Measurements from ENCODE around the gene KCNT1.

The KCNT1 gene

DNA sequence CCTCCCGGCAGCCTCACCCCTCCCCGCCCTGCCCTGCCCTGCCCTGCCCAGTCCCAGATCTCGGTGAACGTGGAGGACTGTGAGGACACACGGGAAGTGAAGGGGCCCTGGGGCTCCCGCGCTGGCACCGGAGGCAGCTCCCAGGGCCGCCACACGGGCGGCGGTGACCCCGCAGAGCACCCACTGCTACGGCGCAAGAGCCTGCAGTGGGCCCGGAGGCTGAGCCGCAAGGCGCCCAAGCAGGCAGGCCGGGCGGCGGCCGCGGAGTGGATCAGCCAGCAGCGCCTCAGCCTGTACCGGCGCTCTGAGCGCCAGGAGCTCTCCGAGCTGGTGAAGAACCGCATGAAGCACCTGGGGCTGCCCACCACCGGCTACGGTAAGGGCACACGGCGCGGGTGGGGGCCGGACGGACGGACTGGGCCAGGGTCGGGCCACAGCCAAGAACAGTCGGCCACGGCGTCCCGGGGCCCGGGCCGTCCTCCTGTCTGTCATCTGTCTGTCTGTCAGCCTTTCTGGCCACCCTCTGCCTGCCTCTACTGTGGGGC lies 84.2 kb downstream of the KCNT1 start:
- DNase-seq (ENCODE audit: low spot score): no peak
- in situ Hi-C loops (cut with MboI; ENCODE audit: low sequenced_read_pairs, unreplicated experiment): no loop called here
- TF ChIP-seq, protein P1, sequence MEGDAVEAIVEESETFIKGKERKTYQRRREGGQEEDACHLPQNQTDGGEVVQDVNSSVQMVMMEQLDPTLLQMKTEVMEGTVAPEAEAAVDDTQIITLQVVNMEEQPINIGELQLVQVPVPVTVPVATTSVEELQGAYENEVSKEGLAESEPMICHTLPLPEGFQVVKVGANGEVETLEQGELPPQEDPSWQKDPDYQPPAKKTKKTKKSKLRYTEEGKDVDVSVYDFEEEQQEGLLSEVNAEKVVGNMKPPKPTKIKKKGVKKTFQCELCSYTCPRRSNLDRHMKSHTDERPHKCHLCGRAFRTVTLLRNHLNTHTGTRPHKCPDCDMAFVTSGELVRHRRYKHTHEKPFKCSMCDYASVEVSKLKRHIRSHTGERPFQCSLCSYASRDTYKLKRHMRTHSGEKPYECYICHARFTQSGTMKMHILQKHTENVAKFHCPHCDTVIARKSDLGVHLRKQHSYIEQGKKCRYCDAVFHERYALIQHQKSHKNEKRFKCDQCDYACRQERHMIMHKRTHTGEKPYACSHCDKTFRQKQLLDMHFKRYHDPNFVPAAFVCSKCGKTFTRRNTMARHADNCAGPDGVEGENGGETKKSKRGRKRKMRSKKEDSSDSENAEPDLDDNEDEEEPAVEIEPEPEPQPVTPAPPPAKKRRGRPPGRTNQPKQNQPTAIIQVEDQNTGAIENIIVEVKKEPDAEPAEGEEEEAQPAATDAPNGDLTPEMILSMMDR (IDR thresholded peaks at IDR 0.05; ENCODE audit: borderline replicate concordance, control extremely low read depth, extremely low read depth, insufficient read depth, missing control alignments): no peak

DNA sequence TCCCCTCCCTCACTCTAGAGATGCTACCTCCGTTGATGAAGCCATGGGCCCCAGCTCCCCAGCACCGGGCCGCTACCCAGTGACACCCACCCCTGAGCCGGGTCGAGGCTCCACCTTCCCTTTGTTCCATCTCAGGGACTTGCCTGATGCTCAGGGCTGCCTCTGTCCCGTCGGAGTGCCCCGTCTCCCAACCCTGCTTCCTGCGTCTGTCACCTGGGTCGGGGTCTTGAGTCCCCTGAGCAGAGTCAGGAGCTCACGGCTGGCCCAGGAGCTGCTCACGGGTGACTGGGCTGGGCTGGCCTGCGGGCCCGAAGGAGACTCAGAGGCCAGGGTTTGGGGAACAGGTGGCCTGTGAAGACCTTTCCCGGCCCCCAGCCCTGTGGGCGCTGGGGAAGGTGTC lies 85.3 kb downstream of the KCNT1 start:
- no peak for DNase-seq (ENCODE audit: low spot score)
- TF ChIP-seq, protein P1 (IDR thresholded peaks at IDR 0.05; ENCODE audit: borderline replicate concordance, control extremely low read depth, extremely low read depth, insufficient read depth, missing control alignments): no peak
- in situ Hi-C loops (cut with MboI; ENCODE audit: low sequenced_read_pairs, unreplicated experiment): no loop called here

- DNase-seq (ENCODE audit: low spot score): no peak
- TF ChIP-seq, protein P1 (IDR thresholded peaks at IDR 0.05; ENCODE audit: borderline replicate concordance, control extremely low read depth, extremely low read depth, insufficient read depth, missing control alignments): no peak
- in situ Hi-C loops (cut with MboI; ENCODE audit: low sequenced_read_pairs, unreplicated experiment): no loop called here
Measured at GRCh38 chr9:135787776-135788575, 86.0 kb downstream of the KCNT1 start.

- DNase-seq (ENCODE audit: low spot score): no peak
- TF ChIP-seq, protein P1 (IDR thresholded peaks at IDR 0.05; ENCODE audit: borderline replicate concordance, control extremely low read depth, extremely low read depth, insufficient read depth, missing control alignments): no peak
- in situ Hi-C loops (cut with MboI; ENCODE audit: low sequenced_read_pairs, unreplicated experiment): no loop called here
Measured at GRCh38 chr9:135788576-135789300, 86.8 kb downstream of the KCNT1 start.

DNA sequence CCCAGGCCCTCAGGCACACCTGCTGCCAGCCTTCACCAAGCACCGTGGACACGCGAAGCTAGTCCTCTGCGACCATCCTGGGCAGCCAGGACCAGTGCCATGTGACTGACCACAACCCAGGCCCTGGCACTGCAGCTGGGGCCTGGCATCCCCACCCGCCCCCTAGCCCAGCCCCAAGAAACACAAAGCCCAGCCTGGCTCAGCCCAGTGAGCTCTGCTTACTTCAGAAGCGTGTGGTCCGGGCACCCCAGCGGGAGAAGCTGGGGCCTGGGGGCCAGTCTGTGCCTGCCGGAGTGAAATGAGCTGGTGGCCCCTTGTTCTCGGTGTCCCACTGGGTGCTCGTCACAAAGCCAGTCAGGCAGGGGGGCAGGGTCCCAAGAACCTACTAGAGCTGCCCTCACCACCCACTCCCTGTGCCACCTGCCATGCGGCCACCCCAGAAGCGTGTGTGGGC lies 87.9 kb downstream of the KCNT1 start:
- TF ChIP-seq, protein P1 (IDR thresholded peaks at IDR 0.05; ENCODE audit: borderline replicate concordance, control extremely low read depth, extremely low read depth, insufficient read depth, missing control alignments): no peak
- in situ Hi-C loops (cut with MboI; ENCODE audit: low sequenced_read_pairs, unreplicated experiment): no loop called here
- DNase-seq (ENCODE audit: low spot score): no peak

DNA sequence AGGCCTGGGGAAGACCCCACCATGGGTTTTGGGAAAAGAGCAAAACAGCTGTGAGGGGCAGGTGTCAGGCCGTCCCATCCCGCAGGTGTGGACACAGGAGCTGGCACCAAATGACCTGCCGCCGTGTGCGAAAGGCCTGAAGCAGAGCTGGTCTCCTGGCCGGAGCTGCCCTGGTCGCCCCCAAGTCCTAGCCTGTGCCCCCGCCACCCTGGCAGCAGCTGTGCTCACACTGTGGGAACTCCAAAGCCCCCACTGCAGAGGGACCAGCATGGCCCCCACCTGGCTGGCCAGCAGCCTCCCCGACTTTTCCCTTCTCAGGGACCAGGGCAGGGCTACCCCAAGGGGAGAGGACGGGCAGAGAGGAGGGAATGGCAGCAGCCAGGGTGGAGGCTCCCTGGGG lies 88.4 kb downstream of the KCNT1 start:
- TF ChIP-seq, protein P1 (IDR thresholded peaks at IDR 0.05; ENCODE audit: borderline replicate concordance, control extremely low read depth, extremely low read depth, insufficient read depth, missing control alignments): no peak
- no peak for DNase-seq (ENCODE audit: low spot score)
- in situ Hi-C loops (cut with MboI; ENCODE audit: low sequenced_read_pairs, unreplicated experiment): no loop called here

Data from GM13976 (cell line).